ENCODE measurements around the gene KLHL5.
A peak's percentile ranks its signal among the peaks of the same experiment; 100 is the strongest.

KLHL5 gene

GRCh38 chr4:39154009-39154408 lies 92.0 kb downstream of the KLHL5 start:
- peak; percentile 26 for DNase-seq
- in situ Hi-C loops (cut with MboI; ENCODE audit: low pct_unique_long_range_greater_than_20kb, low sequenced_read_pairs) = no loop called here

DNA sequence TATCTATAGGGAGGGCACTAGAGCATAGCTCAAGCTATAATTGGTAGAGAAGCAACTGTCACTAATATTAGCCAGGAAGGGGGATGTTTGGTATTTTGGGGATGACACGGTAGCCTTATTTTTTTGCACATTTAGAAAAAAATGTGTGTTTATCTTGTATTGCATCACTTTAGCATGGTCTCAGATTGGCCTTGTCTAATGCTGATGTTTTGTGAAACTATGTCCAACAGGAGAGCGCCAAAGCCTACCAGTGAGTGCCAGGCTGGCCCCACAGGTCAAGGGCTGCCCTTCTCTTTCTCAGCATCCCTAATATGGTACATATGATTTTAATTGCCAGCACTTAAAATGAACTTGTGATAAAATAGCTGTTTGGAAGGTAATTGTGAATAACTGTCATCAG lies 95.5 kb downstream of the KLHL5 start:
- no peak for DNase-seq
- in situ Hi-C loops (cut with MboI; ENCODE audit: low pct_unique_long_range_greater_than_20kb, low sequenced_read_pairs) = no loop called here

- DNase-seq = peak; percentile 16
- in situ Hi-C loops (cut with MboI; ENCODE audit: low pct_unique_long_range_greater_than_20kb, low sequenced_read_pairs) = no loop called here
Measured at GRCh38 chr4:39166177-39166576, 104.1 kb downstream of the KLHL5 start.

- no peak for DNase-seq
- in situ Hi-C loops (cut with MboI; ENCODE audit: low pct_unique_long_range_greater_than_20kb, low sequenced_read_pairs) = no loop called here
Measured at GRCh38 chr4:39166669-39167068, 104.6 kb downstream of the KLHL5 start.

DNA sequence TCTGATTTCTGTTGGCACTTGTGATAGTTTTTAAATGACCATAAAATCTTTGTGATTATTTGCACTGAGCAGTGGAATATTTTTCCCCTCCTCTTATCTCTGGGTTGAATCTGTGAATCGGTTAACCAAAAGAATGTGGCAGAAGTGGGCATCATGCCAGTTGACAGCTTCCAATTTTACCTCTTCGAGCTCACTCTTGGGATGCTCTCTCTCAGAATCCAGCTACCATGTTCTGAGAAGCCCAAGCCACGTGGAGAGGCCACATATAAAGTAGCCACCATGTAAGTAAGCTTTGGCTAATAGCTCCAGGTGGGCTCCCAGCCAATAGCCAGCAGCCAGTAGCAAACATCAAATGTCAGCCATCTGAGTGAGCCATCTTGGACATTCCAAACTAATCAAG lies 107.4 kb downstream of the KLHL5 start:
- in situ Hi-C loops (cut with MboI; ENCODE audit: low pct_unique_long_range_greater_than_20kb, low sequenced_read_pairs) = no loop called here
- peak; percentile 45 for DNase-seq

- in situ Hi-C loops (cut with MboI; ENCODE audit: low pct_unique_long_range_greater_than_20kb, low sequenced_read_pairs) = no loop called here
- no peak for DNase-seq
Measured at GRCh38 chr4:39170301-39170700, 108.3 kb downstream of the KLHL5 start.
